HG03064 (cell line): Measurements from ENCODE around the gene GLDC.
"Not testable (repeated sequence)": the region's sequence is repeated elsewhere in the genome, so short reads cannot be mapped to it uniquely, and the experiment has no call there.

Experiments used
- ATAC-seq: cut with Tn5 transposase; IDR thresholded peaks from one replicate; pipeline ENCODE4 v1.9.1; 2021; ENCODE audit warnings: low read depth; ENCODE audit not compliant: unreplicated experiment

GLDC gene

GRCh38 chr9:6625363-6625762 lies 20.2 kb downstream of the GLDC start:
- ATAC-seq: no peak

GRCh38 chr9:6622784-6623183 lies 22.7 kb downstream of the GLDC start:
- ATAC-seq: not testable (repeated sequence)

GRCh38 chr9:6620796-6621195 lies 24.7 kb downstream of the GLDC start:
- ATAC-seq: no peak

- ATAC-seq: no peak
Observed at GRCh38 chr9:6620353-6620752, 25.2 kb downstream of the GLDC start.

GRCh38 chr9:6619909-6620308 lies 25.6 kb downstream of the GLDC start:
- ATAC-seq: no peak

- no peak for ATAC-seq
Observed at GRCh38 chr9:6616951-6617602, 28.5 kb downstream of the GLDC start.

GRCh38 chr9:6614489-6614888 lies 31.0 kb downstream of the GLDC start:
- ATAC-seq: no peak

- no peak for ATAC-seq
Observed at GRCh38 chr9:6611865-6612264, 33.7 kb downstream of the GLDC start.

- no peak for ATAC-seq
Observed at GRCh38 chr9:6610073-6610472, 35.5 kb downstream of the GLDC start.

- no peak for ATAC-seq
Observed at GRCh38 chr9:6609497-6610016, 36.0 kb downstream of the GLDC start.

GRCh38 chr9:6605202-6605601 lies 40.3 kb downstream of the GLDC start:
- peak; percentile 90 for ATAC-seq

GRCh38 chr9:6600426-6600825 lies 45.1 kb downstream of the GLDC start:
- no peak for ATAC-seq

- ATAC-seq: no peak
Observed at GRCh38 chr9:6600006-6600405, 45.5 kb downstream of the GLDC start.

GRCh38 chr9:6598249-6598725 lies 47.2 kb downstream of the GLDC start:
- ATAC-seq: peak; percentile 96

- ATAC-seq: no peak
Observed at GRCh38 chr9:6592791-6593190, 52.7 kb downstream of the GLDC start.

- ATAC-seq: no peak
Observed at GRCh38 chr9:6592231-6592630, 53.3 kb downstream of the GLDC start.

- ATAC-seq: no peak
Observed at GRCh38 chr9:6590772-6591384, 54.7 kb downstream of the GLDC start.

- no peak for ATAC-seq
Observed at GRCh38 chr9:6590334-6590733, 55.2 kb downstream of the GLDC start.

- ATAC-seq: no peak
Observed at GRCh38 chr9:6584881-6585597, 60.5 kb downstream of the GLDC start.

GRCh38 chr9:6581253-6581652 lies 64.3 kb downstream of the GLDC start:
- no peak for ATAC-seq

- ATAC-seq: no peak
Observed at GRCh38 chr9:6579613-6580012, 65.9 kb downstream of the GLDC start.

GRCh38 chr9:6576987-6577386 lies 68.5 kb downstream of the GLDC start:
- no peak for ATAC-seq
